ENCODE results near the gene COL2A1.

Gene COL2A1

GRCh38 chr12:48012070-48012469 is 7.8 kb upstream of the COL2A1 start:
- no peak for DNase-seq

- DNase-seq, result no peak
These were observed 6.2 kb upstream of the COL2A1 start for GRCh38 chr12:48010366-48010970.

- DNase-seq, result no peak
These were observed 5.2 kb upstream of the COL2A1 start for GRCh38 chr12:48009471-48009870.

GRCh38 chr12:48008950-48009349 is 4.7 kb upstream of the COL2A1 start:
- DNase-seq, result no peak

- DNase-seq, result no peak
These were observed 4.1 kb upstream of the COL2A1 start for GRCh38 chr12:48008349-48008748.

GRCh38 chr12:48007206-48007605 is 2.9 kb upstream of the COL2A1 start:
- DNase-seq, result no peak

DNA sequence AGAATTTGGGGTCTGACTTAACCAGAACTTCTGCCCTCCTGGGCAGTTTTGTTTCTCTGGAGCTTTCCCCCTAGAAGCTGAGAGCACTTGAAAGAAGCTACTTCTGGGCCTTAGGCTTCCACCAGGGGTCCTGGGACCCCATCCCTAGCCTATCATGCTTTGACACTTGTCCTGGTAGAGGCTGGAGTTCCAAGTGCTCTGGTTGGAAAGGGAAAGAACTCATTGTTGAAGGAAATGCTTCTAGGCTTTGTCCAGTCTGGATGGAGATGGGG is 1.4 kb upstream of the COL2A1 start:
- no peak for DNase-seq

GRCh38 chr12:48005001-48005749 is 899 bp upstream of the COL2A1 start:
- DNase-seq, result no peak

DNA sequence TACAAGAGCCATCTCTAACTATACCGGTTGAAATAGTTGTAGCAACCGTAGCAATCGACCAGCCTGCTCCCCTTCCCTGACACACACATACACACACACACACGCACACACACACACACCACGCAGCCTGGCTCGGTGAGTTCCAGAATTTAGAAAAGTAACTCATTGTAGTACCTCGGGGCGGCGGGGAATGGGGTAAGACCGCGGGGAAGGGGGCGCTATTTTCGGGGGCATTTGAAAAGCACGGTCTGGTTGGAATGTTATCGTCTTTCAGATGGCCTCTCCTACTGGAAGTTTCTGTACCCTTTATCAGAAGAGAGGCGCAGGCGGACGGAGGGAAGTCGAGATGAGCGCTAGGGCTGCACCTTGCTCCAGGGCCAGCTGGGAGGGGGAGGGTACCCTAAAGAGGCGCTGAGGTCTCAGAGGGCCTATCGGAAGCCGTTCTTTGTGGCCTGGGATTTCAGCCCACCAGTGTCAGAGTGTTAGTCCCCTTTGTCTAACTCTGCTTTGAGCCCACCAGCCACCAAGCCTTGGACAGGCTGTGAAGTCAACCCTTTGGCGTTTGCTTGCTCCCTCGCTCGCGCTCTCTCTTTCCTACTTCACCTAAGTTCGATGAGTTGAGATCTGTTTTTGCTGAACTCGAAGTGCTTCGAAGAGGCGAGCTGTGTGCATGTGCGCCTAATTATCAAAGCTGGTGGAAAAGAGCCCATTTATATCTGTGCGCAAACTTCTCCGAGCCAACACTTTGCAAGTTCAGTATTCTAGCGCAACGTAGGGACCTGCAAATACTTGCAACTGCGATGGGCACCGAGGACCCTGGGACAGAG is 837 bp downstream of the COL2A1 start:
- no peak for DNase-seq

DNA sequence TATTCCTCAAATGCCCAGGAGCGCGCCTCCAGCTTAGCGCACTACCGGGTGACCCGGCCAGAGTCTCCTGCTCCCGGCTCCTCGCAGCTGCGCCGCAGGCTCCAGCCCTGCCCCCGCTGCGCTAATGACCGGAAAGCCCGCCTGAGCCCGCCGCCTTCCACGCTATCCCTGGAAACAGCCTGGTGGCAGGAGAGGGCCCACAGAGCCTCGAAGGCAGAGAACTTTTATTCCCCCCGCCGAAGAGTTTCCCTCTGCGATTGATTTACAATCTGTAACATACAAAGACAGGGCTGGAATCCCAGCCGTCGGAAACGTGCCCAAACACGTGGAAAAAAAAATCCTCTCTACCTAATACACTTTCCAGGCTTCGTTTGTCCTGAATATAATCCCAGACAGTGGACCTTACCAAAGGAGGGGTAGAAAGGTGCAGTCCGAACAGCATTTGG is 1.5 kb downstream of the COL2A1 start:
- peak; percentile 26 for DNase-seq

- DNase-seq, result no peak
These were observed 1.9 kb downstream of the COL2A1 start for GRCh38 chr12:48002414-48002730.

DNA sequence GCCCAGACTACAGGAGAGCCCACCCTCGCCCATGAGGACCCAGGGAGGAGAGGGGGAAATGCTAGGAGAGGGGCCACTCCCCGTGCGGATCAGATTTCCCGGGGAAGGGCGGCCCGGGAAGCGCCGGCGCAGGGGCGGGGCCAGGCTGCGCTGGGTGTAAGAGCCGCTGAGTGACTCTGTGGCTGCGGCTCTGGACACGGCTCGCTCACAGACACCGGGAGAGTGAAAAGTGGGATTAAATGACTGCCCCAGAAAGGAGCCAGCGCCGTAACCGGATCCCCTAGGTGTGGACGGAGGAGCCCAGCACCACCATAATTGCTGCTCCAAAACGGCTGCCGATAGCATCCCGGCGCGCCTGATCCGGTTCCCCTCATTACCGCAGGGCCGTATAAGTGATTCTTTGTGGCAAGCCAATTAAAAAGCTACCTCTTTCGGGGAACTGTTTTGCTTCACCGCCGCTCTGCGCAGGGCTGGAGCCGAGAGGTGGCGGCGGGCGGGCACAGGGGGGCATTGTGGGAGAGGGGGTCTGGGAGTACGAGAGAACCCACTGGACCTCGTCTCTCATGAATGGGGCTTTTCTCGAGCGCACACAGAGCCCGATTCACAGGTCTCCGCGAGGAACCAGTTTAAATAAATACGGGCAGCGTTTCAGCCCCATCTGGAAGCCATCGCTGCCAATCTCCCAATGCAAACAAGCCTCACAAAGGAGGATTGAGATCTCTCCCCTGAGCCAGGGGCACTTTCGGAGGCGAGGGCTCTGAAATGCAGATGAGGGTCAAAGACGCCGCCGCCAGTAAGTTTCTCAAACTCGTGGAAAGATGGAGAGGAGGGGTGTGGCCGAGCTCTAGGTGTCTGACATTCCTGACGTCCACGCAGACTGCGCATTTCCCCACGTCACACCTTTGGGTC is 2.5 kb downstream of the COL2A1 start:
- DNase-seq, result peak; percentile 46

DNA sequence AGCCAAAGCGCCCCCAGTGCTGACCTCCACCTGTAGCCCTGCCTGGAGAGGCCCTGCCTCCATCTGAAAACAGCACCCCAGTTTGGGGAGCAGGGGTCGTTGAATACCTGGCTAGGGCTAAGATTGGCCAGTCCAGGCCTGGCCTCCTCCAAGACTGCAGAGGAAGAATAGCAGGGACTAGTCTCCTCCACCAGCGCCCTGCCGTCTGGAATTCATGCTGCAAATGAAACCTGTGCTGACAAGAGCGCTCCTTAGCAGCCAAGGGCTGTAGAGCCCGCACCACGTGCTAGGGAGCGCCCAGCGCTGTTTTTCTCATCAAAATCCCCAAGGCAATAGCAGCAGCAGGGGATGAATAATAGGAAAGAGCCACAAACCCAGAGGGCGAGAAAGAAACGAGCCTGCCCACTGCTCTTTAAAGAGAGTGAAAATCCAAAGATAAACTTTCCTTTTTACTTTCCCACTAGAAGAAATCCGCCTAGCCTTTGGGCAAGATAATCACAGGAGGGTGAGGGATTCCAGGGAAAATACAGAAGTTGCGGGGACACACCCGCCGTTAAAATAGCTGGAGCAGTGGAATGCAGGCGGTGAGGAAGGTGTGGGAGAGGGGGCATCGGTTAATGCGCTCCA is 3.3 kb downstream of the COL2A1 start:
- DNase-seq, result peak; percentile 68

DNA sequence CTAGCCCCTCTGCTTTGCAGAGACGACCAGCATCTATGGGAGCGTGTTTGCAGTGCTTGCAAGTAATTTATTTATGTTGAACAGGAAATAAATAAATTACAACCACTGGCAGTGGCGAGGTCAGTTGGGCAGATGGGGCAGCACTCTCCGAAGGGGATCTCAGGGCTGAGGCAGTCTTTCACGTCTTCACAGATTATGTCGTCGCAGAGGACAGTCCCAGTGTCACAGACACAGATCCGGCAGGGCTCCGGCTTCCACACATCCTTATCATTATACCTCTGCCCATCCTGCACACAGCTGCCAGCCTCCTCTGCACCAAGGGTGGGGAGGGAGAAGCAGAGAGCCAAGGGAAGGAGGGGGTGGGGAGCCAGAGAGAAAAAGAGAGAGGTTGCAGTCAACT is 4.5 kb downstream of the COL2A1 start:
- no peak for DNase-seq

- no peak for DNase-seq
These were observed 7.0 kb downstream of the COL2A1 start for GRCh38 chr12:47997321-47997720.

- peak; percentile 40 for DNase-seq
These were observed 8.3 kb downstream of the COL2A1 start for GRCh38 chr12:47995981-47996401.

DNA sequence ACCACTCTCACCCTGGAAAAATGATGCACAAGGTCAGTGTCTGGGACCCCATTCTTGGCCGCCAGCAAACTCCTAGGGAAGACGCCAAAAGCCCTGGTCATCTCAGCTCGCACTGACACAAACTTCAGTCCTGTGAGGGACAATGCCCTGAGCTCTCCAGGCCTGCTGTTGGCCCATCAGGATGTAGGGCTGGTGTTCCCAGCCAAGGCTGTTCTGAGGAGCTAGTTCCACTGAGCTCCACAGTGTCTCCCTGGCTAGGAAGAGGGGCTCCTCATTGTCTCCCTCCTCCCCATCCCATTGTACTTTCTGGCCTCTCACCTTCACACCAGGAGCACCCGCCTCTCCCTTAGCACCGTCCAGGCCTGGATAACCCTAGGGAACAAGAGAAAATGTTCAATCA is 10.8 kb downstream of the COL2A1 start:
- no peak for DNase-seq

DNA sequence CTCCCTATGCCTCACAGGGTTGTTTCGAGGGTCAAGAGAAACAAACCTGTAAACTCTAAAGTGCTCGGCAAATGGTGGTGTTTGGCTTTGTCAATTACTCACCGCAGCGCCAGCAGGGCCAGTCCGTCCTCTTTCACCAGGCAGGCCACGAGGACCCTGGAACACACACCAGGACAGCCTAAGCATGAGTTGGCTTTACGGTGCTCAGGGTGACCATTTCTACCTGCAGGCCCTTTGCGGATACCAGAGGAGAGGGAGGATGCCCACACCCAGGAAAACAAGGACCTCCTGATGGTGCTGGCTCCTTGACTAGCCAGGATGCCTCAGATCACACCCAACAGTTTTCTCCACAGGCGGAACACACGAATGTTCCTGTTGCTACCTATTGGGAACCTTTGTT is 11.5 kb downstream of the COL2A1 start:
- DNase-seq, result no peak

GRCh38 chr12:47991106-47992061 is 12.9 kb downstream of the COL2A1 start:
- DNase-seq, result no peak

GRCh38 chr12:47990351-47991105 is 13.7 kb downstream of the COL2A1 start:
- peak; percentile 16 for DNase-seq
